ENCODE measurements around the gene THPO.

- TF ChIP-seq CTCF (IDR thresholded peaks at IDR 0.05) (no peak), EZH2phosphoT487 (IDR thresholded peaks at IDR 0.05) (no peak)
Observed at GRCh38 chr3:184323696-184324095, 54.3 kb downstream of the THPO start.

All from neural progenitor cell (in vitro differentiated cells).